Bone marrow (tissue), 2 donors: ENCODE data around the gene MYBPH.
A peak's percentile ranks its signal among the peaks of the same experiment; 100 is the strongest.

Experiments used
- DNase-seq, 2 donors: peaks; one replicate each; lab custom pipeline; 2025; lab: John Stamatoyannopoulos, UW

Gene MYBPH, protein sequence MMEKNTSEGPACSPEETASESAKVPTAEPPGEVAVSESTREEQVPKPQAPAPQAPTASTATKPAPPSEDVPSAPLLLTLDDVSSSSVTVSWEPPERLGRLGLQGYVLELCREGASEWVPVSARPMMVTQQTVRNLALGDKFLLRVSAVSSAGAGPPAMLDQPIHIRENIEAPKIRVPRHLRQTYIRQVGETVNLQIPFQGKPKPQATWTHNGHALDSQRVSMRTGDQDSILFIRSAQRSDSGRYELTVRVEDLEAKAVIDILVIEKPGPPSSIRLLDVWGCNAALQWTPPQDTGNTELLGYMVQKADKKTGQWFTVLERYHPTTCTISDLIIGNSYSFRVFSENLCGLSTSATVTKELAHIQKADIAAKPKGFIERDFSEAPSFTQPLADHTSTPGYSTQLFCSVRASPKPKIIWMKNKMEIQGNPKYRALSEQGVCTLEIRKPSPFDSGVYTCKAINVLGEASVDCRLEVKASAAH

DNA sequence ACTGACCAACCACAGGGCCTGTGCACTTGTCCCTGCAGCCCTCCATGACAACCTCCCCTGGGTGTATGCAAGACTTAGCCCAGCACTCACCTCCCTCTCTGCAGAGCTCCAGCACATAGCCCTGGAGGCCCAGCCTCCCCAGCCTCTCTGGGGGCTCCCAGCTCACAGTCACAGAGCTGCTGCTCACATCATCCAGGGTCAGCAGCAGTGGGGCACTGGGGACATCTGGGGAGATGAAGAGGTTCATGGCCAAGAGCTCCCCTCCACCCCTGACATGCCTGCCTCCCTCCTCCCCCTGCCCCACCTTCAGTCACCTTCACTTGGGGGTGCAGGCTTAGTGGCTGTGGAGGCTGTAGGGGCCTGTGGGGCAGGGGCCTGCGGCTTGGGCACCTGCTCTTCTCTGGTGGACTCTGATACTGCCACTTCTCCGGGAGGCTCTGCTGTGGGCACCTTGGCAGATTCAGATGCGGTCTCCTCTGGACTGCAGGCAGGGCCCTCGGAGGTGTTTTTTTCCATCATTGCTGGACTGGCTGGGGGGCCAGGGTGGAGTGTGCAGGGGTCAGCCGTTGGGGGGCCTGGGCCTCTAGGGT is at the start of gene MYBPH:
TSS of gene MYBPH (minus strand) at position 590 of the 590 bp plus-strand sequence. CDS start at position 519, 71 bp downstream.
- DNase-seq: no peak

DNA sequence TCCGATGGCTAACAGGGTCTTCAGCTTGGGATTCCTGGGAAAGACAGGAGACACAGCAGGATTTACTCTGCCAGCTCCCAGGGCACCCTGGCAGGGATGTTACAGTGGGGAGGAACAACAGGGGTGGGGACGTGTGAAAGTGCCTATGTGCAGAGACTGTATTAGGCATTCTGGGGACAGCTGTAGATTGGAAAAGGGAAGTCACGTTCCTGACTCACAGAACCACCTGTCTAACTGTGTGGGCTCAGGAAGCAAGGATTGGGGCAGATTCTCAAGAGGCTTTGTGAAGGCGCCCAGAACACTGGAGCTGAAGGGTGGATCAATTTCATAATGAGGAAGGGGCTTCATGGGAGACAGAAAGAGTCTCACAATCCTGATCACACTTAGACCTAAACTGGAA is 49.4 kb upstream of the MYBPH start:
- DNase-seq: peak in 1 of 2 donors; percentile 15

- DNase-seq: no peak
These were observed 47.6 kb upstream of the MYBPH start for GRCh38 chr1:203223012-203223775.

- DNase-seq: no peak
These were observed 44.3 kb upstream of the MYBPH start for GRCh38 chr1:203219934-203220333.

DNA sequence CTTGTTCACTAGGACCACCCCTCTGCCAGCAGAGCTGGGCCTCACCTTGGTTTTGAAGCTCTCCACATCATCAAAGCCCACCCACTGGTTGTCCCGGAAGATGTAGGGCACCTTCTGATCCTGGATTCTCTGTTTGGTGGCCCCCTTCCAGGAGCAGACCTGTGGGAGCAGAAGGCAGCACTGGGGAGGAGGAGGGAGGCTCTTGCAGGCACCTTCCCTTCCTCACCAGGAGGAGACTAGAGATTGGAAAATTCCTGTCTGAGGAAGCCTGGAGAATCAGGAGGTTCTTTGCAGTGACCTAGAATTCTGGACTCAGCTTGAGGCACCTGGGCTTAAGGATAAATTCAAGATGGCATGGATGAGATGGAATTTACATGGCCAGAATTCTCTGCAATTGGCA is 43.5 kb upstream of the MYBPH start:
- no peak for DNase-seq

GRCh38 chr1:203217668-203218067 is 42.0 kb upstream of the MYBPH start:
- no peak for DNase-seq

DNA sequence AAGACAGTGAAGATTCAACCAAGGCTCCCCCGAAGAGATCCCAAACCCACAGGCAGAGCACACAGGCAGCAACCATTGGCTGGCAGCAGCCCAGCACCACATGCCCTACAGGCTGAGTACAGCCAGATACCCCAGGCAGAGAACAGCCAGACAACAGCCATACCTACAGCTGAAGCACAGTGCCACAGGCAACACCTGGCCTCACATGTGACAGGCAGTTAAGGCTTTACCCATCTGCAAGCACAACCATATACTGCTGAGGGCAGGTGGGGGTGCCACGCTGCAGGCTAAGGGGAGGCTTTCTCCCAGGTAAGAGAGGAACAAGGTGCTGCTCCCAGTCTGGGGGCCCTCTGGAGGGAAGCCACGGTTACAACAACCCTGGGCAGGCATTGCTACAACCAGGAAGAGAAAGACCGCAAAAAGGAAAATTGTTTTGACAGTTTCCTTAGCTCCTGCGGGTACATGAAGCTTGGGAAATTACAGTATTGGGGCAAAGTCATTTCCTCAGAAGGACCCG is 41.6 kb upstream of the MYBPH start:
- no peak for DNase-seq

GRCh38 chr1:203216274-203217138 is 40.9 kb upstream of the MYBPH start:
- DNase-seq: peak in 1 of 2 donors; percentile 30

DNA sequence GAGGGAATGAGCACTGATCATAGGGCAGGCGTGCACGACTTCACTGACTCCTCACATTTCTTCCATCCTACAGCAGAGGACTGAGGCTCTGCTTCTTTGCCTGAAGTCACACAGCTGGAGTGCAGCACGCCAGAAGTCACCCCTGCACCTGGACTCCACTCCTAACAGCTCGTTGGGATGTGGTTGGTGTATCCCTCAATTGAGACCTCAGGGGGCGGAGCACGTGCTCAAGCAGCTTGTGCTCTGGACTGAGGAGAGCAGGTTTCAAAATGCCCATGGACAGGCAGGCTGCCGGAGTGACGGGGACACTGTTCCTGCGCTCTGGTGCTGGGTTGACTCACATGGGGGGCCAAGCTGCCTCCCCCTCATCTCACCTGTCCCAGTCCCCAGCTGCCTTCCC is 39.9 kb upstream of the MYBPH start:
- no peak for DNase-seq

DNA sequence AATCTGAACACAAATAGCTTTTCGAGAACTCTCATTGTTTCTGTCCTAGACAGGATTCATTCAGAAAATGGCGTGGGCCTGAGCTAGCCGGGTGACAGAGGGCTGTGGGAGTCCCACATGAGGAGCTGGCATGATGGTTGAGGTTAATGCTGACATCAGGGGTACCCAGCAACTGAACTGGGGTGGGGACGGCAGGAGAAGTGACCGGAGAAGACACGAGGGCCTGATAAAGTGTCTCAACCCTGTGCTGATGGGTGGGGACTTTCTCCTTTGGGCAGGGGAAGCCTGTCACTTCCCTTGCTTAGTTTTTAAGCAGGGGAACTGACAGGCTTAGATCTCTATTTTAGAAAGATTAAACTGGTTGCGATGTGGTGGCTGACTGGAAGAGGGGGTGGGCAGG is 39.2 kb upstream of the MYBPH start:
- DNase-seq: no peak

GRCh38 chr1:203213126-203213525 is 37.5 kb upstream of the MYBPH start:
- DNase-seq: no peak

DNA sequence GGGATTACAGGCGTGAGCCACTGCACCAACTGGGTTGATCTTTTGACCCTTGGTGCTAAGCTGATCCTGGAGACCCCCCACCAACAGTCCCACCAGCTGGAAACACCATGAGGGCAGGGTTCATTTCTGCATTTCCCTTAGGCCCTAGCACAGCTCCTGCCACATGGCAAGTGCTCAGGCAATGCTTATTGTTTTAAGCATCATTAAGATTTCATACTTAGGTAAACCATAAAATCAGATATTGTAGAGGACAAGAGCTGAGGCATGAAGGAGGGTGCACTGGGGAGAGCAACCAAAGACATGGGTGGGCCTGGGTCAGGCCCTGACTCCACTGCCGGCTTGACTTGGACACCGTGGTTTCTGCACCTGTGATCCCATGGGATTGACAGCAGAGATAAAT is 36.2 kb upstream of the MYBPH start:
- no peak for DNase-seq

- DNase-seq: no peak
These were observed 35.4 kb upstream of the MYBPH start for GRCh38 chr1:203210988-203211387.

DNA sequence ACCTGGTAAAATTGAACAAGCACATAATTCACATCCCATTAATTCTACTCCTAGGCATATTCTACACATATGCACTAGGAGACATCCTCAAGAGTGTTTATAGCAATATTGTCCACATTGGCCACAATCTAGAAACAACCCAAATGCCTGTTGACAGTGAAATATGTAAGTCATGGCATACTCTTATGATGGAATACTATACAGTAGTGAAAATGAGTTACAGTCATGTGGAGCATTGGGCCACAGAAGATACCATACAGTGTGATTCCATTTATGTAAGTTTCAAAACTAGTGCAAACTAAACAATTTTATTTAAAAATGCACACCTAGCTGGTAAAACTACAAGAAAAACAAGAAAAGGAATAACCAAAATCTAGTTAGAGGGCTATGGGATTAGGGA is 34.7 kb upstream of the MYBPH start:
- DNase-seq: no peak

- DNase-seq: no peak
These were observed 32.6 kb upstream of the MYBPH start for GRCh38 chr1:203208181-203208580.

GRCh38 chr1:203207751-203208150 is 32.1 kb upstream of the MYBPH start:
- DNase-seq: no peak

- no peak for DNase-seq
These were observed 30.6 kb upstream of the MYBPH start for GRCh38 chr1:203206129-203206687.

- DNase-seq: no peak
These were observed 29.1 kb upstream of the MYBPH start for GRCh38 chr1:203204756-203205155.

DNA sequence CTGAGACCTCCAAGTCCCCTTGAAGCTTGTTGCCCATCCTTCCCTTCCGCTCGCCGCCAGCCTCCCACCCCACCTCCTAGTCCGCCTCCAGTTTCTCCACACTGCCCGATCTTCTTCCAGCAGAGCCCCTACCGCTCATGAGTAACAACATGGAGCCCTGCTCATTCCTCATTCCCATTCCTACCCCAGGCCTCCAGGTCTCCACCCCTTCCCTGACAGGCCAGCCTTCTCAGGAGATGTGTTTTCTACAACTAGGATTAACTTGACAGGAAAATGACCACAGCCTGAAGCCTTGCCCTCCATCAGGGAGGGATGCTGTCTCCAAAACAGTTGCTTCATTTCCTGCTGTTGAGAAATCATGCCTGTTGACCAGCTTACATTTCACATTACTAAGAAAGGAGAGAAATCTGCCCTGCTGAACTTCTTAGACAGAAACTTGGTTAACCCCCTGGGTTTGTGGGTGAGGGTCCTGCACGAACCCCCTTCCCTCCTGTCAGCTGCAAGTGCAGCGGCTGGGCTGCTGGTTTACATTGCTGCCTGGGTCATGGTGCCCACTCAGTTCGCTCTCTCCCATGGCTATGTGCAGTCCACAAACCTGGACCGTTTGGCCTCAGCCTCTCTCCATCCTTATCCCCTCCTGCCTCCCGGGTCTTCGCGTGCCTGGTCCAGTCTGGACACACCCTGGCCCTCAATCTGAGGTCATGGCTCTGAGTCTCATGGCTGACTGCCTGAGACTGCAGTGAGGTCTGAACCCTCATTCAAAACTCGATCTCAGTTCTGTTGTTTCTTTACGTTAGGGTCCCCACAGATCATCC is 27.0 kb upstream of the MYBPH start:
- no peak for DNase-seq

DNA sequence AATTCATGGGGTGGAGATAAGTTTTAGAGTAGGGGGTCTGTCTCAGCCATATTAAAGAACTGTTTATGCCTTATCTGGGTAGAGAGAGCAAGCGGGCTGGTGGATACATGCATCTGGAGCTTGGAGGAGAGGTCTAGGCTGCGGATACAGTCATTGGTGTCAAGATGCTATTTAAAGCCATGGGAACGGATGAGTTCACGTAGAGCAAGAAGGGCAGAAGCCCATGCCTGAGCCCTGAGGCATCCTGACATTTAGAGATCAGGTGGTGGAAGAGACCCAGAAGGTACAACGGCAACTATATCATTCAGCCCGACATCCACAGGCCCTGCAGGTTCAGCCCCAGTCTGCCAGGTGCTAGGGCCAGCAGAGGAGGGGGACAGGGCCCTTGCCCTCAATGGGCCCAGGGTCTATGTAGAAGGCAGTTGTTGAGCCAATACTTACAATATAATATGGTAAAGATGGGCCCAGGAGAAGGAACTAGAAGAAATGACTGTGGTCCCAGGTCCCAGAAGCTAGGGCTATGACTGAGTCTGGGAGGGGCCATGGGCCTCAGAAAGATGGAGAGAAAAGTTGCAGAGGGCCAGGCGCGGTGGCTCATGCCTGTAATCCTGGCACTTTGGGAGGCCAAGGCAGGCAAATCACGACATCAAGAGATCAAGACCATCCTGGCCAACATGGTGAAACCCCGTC is 26.0 kb upstream of the MYBPH start:
- DNase-seq: no peak
